ENCODE data around the gene F2. TPM values are rescaled to one million over a fixed set of nuclear protein-coding genes. Genes with fewer than 3 reads are reported as not detected.

Gene F2
- total RNA-seq, 1 donor, result not detected

DNA sequence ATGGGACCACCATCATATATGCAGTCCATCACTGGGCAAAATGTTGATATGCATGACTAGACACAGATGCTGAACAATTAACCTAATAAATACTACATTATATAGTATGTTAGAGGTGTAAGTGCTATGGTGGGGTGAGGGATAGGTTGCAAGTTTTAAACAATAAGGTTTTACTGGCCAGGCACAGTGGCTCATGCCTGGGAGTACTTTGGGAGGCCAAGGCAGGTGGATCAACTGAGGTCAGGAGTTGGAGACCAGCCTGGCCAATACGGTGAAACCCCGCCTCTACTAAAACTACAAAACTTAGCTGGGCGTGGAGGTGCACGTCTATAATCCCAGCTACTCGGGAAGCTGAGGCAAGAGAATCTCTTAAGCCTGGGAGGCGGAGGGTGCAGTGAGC lies 28.1 kb downstream of the F2 start:
- Histone ChIP-seq H2AFZ (ENCODE audit: low read length) (no peak overlapping the region), H3K4me2 (ENCODE audit: insufficient read depth, low read length) (no peak overlapping the region), H3K27ac (ENCODE audit: low read depth, low read length) (no peak overlapping the region), H4K20me1 (ENCODE audit: insufficient read depth, low read length) (peaks cover 3% of the 10 kb centered on the region), H3K79me2 (ENCODE audit: insufficient read depth, low read length) (no peaks in the 10 kb centered on the region), H3K4me3 (ENCODE audit: insufficient read depth, low read length) (no peak overlapping the region), H3K4me1 (ENCODE audit: insufficient read depth, low read length) (no peaks in the 10 kb centered on the region), H3K9me3 (ENCODE audit: low read depth, low read length) (no peaks in the 10 kb centered on the region), H3K36me3 (ENCODE audit: insufficient read depth, low read length) (peaks cover 77% of the 10 kb centered on the region), H3K27me3 (ENCODE audit: insufficient read depth, low read length) (no peaks in the 10 kb centered on the region)
- DNase-seq (ENCODE audit: insufficient read length, low spot score, missing footprints), result no peak
- TF ChIP-seq CTCF (IDR thresholded peaks at IDR 0.05; ENCODE audit: extremely low read depth, low read depth, low read length), result no peak

GRCh38 chr11:46755962-46756361 lies 36.9 kb downstream of the F2 start:
- Histone ChIP-seq H3K4me2 (ENCODE audit: insufficient read depth, low read length) (no peak overlapping the region), H3K79me2 (ENCODE audit: insufficient read depth, low read length) (no peaks in the 10 kb centered on the region), H3K27ac (ENCODE audit: low read depth, low read length) (no peak overlapping the region), H4K20me1 (ENCODE audit: insufficient read depth, low read length) (no peaks in the 10 kb centered on the region), H3K36me3 (ENCODE audit: insufficient read depth, low read length) (peaks cover 83% of the 10 kb centered on the region), H3K4me3 (ENCODE audit: insufficient read depth, low read length) (no peak overlapping the region), H3K27me3 (ENCODE audit: insufficient read depth, low read length) (no peaks in the 10 kb centered on the region), H3K9me3 (ENCODE audit: low read depth, low read length) (no peaks in the 10 kb centered on the region), H2AFZ (ENCODE audit: low read length) (no peak overlapping the region), H3K4me1 (ENCODE audit: insufficient read depth, low read length) (no peaks in the 10 kb centered on the region)
- no peak for DNase-seq (ENCODE audit: insufficient read length, low spot score, missing footprints)
- no peak for TF ChIP-seq CTCF (IDR thresholded peaks at IDR 0.05; ENCODE audit: extremely low read depth, low read depth, low read length)

- Histone ChIP-seq H3K4me2 (ENCODE audit: insufficient read depth, low read length) (no peak overlapping the region), H3K36me3 (ENCODE audit: insufficient read depth, low read length) (peaks cover 86% of the 10 kb centered on the region), H3K79me2 (ENCODE audit: insufficient read depth, low read length) (no peaks in the 10 kb centered on the region), H3K9me3 (ENCODE audit: low read depth, low read length) (no peaks in the 10 kb centered on the region), H3K27ac (ENCODE audit: low read depth, low read length) (no peak overlapping the region), H4K20me1 (ENCODE audit: insufficient read depth, low read length) (no peaks in the 10 kb centered on the region), H3K4me1 (ENCODE audit: insufficient read depth, low read length) (no peaks in the 10 kb centered on the region), H2AFZ (ENCODE audit: low read length) (no peak overlapping the region), H3K4me3 (ENCODE audit: insufficient read depth, low read length) (no peak overlapping the region), H3K27me3 (ENCODE audit: insufficient read depth, low read length) (no peaks in the 10 kb centered on the region)
- TF ChIP-seq CTCF (IDR thresholded peaks at IDR 0.05; ENCODE audit: extremely low read depth, low read depth, low read length), result no peak
- no peak for DNase-seq (ENCODE audit: insufficient read length, low spot score, missing footprints)
These were observed 40.2 kb downstream of the F2 start for GRCh38 chr11:46759196-46759595.

DNA sequence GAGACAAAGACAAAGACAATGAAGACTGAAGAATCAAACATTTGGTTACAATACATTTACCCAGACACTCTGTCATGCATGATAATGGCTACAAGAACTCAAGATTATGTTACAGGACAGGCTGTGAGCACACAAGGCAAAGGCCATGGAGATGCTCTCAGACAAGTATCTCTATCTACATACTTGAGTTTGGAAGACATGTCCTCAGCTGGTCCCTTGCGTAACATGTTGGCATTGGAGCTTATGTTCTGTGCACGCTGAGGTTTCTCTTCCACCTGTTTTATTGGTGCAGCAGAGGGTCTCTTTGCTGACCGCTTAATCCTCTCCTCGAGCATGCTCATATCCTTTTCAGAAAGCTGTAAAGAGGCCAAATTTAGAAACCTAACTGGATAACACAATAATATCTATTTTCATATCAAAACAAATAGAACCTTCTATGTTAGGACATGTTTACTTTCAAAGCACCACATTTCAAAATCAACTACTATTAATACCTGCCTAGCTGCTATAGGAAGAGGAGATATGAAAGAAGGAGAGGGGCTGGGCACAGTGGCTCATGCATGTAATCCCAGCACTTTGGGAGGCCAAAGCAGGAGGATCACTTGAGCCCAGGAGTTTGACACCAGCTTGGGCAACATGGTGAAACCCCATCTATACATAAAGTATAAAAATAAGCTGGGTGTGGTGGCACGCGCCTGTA lies 41.6 kb downstream of the F2 start:
- no peaks in the 10 kb centered on the region for H4K20me1 ChIP-seq (ENCODE audit: insufficient read depth, low read length)
- no peaks in the 10 kb centered on the region for H3K4me1 ChIP-seq (ENCODE audit: insufficient read depth, low read length)
- no peak overlapping the region for H3K4me3 ChIP-seq (ENCODE audit: insufficient read depth, low read length)
- no peaks in the 10 kb centered on the region for H3K9me3 ChIP-seq (ENCODE audit: low read depth, low read length)
- H3K36me3 ChIP-seq (ENCODE audit: insufficient read depth, low read length), result peaks cover 85% of the 10 kb centered on the region
- H3K4me2 ChIP-seq (ENCODE audit: insufficient read depth, low read length), result no peak overlapping the region
- no peak for TF ChIP-seq CTCF (IDR thresholded peaks at IDR 0.05; ENCODE audit: extremely low read depth, low read depth, low read length)
- no peaks in the 10 kb centered on the region for H3K79me2 ChIP-seq (ENCODE audit: insufficient read depth, low read length)
- no peak overlapping the region for H3K27ac ChIP-seq (ENCODE audit: low read depth, low read length)
- peak; percentile 8 for DNase-seq (ENCODE audit: insufficient read length, low spot score, missing footprints)
- H3K27me3 ChIP-seq (ENCODE audit: insufficient read depth, low read length), result no peaks in the 10 kb centered on the region
- no peak overlapping the region for H2AFZ ChIP-seq (ENCODE audit: low read length)

Data from osteoblast (primary cell).